A549 (cell line): ENCODE data around the gene C19orf81. TPM values are rescaled to one million over a fixed set of nuclear protein-coding genes. Genes with fewer than 3 reads are reported as not detected.
A peak's percentile ranks its signal among the peaks of the same experiment; 100 is the strongest.

Source experiments
- ATAC-seq, 2 experiments: fragments of 200-7000 bp in 1 of 2; fragments of >200 bp in 1 of 2; cut with Nextera tagmentation in 1 of 2; cut with Tn5 transposase in 1 of 2; 3 replicates each; pipeline versions ENCODE4 v1.8.0 to v1.9.1; 2018 to 2020; ENCODE audit warnings: mild to moderate bottlenecking in 1 of 2, moderate library complexity in 1 of 2
- CTCF ChIA-PET: fragments of 300-600 bp; sonication (Branson Sonifier 250); formaldehyde crosslinking; extraction: SDS; loops from one replicate; lab custom pipeline; 2021; ENCODE audit warnings: antibody characterized with exemption, inconsistent platforms; lab: Yijun Ruan, JAX
- POLR2A ChIA-PET: fragments of 350-600 bp; formaldehyde crosslinking; extraction: SDS; loops from one replicate; lab custom pipeline; 2021; ENCODE audit warnings: antibody characterized with exemption, inconsistent platforms; lab: Yijun Ruan, JAX
- DNase-seq, 2 experiments: peaks; one replicate each; pipeline versions ENCODE4 v3.0.0 to v3.0.0-alpha.2; 2011 to 2016; ENCODE audit warnings: low read depth in 1 of 2, low spot score in 1 of 2
- FAIRE-seq: peaks from 2 replicates; lab custom pipeline; 2011; peaks lifted over from hg19 to GRCh38; lab: Jason Lieb, UNC
- H3K27ac ChIP-seq, 2 experiments: fragments of >200 bp; sonication (Bioruptor Twin); formaldehyde crosslinking; 3 replicates each; pipeline ENCODE4 v1.5.1; 2016 to 2017
- H3K4me1 ChIP-seq: fragments of >200 bp; sonication (Bioruptor Twin); formaldehyde crosslinking; 3 replicates; pipeline ENCODE4 v1.6.1; 2016
- H3K4me2 ChIP-seq: fragments of >200 bp; sonication (Bioruptor Twin); formaldehyde crosslinking; 3 replicates; pipeline ENCODE4 v1.6.1; 2016
- H3K4me3 ChIP-seq: fragments of >200 bp; sonication (Bioruptor Twin); formaldehyde crosslinking; 3 replicates; pipeline ENCODE4 v1.5.1; 2016
- H3K9me3 ChIP-seq: fragments of >200 bp; sonication (Bioruptor Twin); formaldehyde crosslinking; 3 replicates; pipeline ENCODE4 v1.6.1; 2016
- CBX2 ChIP-seq: fragments of 200-600 bp; sonication (generic); IDR thresholded peaks from 2 replicates; pipeline ENCODE4 v1.6.1; 2016; ENCODE audit warnings: low read depth, mild to moderate bottlenecking, borderline replicate concordance
- CHD2 ChIP-seq: fragments of 150-350 bp; IDR thresholded peaks from 2 replicates; pipeline ENCODE4 v1.6.1; 2014; ENCODE audit warnings: low read length; ENCODE audit not compliant: partially characterized antibody
- CTCF ChIP-seq: fragments of >200 bp; sonication (Bioruptor Twin); formaldehyde crosslinking; IDR thresholded peaks from 3 replicates; pipeline ENCODE4 v1.5.1; 2016
- E2F6 ChIP-seq: IDR thresholded peaks from 2 replicates; pipeline ENCODE4 v1.6.1; 2012; ENCODE audit warnings: low read depth, borderline replicate concordance
- EHF ChIP-seq: fragments of 250-450 bp; sonication (Bioruptor Pico); IDR thresholded peaks from 2 replicates; pipeline ENCODE4 v1.5.0; 2020; ENCODE audit warnings: mild to moderate bottlenecking
- EHMT2 ChIP-seq: fragments of 200-600 bp; sonication (generic); IDR thresholded peaks from 2 replicates; pipeline ENCODE4 v1.6.1; 2016; ENCODE audit warnings: antibody characterized with exemption, low read depth, mild to moderate bottlenecking, moderate library complexity
- EP300 ChIP-seq, 2 experiments: fragments of >200 bp; sonication (Bioruptor Twin); formaldehyde crosslinking; IDR thresholded peaks; 2 replicates in 1 of 2; 3 replicates in 1 of 2; pipeline ENCODE4 v1.6.1; 2016 to 2017
- ESRRA ChIP-seq: fragments of 150-350 bp; IDR thresholded peaks from 2 replicates; pipeline ENCODE4 v1.6.1; 2014; ENCODE audit warnings: mild to moderate bottlenecking, low read length, borderline replicate concordance
- FOSB ChIP-seq: fragments of 250-450 bp; sonication (Bioruptor Pico); IDR thresholded peaks from 2 replicates; pipeline ENCODE4 v1.5.0; 2020; ENCODE audit warnings: mild to moderate bottlenecking, moderate library complexity
- FOSL2 ChIP-seq, 2 experiments: fragments of 450-650 bp in 1 of 2; fragments of >200 bp in 1 of 2; sonication (Bioruptor Twin) in 1 of 2; formaldehyde crosslinking; IDR thresholded peaks; 2 replicates each; pipeline versions ENCODE4 v1.5.0 to v1.6.1; 2016 to 2020; ENCODE audit warnings: mild to moderate bottlenecking in 1 of 2, moderate library complexity in 1 of 2
- FOXS1 ChIP-seq: fragments of 250-450 bp; sonication (Bioruptor Pico); IDR thresholded peaks from 2 replicates; pipeline ENCODE4 v1.5.0; 2020; ENCODE audit warnings: mild to moderate bottlenecking, moderate library complexity
- HEYL ChIP-seq: fragments of 250-450 bp; sonication (Bioruptor Pico); IDR thresholded peaks from 2 replicates; pipeline ENCODE4 v1.8.0; 2021; ENCODE audit warnings: mild to moderate bottlenecking, moderate library complexity
- JUN ChIP-seq, 2 experiments: fragments of >200 bp; sonication (Bioruptor Twin); formaldehyde crosslinking; IDR thresholded peaks; 2 replicates in 1 of 2; 3 replicates in 1 of 2; pipeline ENCODE4 v1.6.1; 2016 to 2017
- JUNB ChIP-seq: fragments of >200 bp; sonication (Bioruptor Twin); formaldehyde crosslinking; IDR thresholded peaks from 2 replicates; pipeline ENCODE4 v1.6.1; 2016
- KDM5A ChIP-seq: fragments of 200-600 bp; sonication (generic); IDR thresholded peaks from 2 replicates; pipeline ENCODE4 v1.6.1; 2016; ENCODE audit warnings: antibody characterized with exemption, mild to moderate bottlenecking
- MAX ChIP-seq: IDR thresholded peaks from 2 replicates; pipeline ENCODE4 v1.6.1; 2012
- NFE2L2 ChIP-seq: fragments of 150-350 bp; conservative IDR thresholded peaks from 2 replicates; pipeline ENCODE4 v1.6.1; 2014; ENCODE audit warnings: low read length
- NPAS2 ChIP-seq: fragments of 250-450 bp; sonication (Bioruptor Pico); IDR thresholded peaks from 2 replicates; pipeline ENCODE4 v1.8.0; 2022; ENCODE audit warnings: mild to moderate bottlenecking, moderate library complexity, borderline replicate concordance
- POLR2A ChIP-seq: IDR thresholded peaks from 2 replicates; pipeline ENCODE4 v1.6.1; 2012; ENCODE audit warnings: mild to moderate bottlenecking, low read length
- RAD21 ChIP-seq, 2 experiments: fragments of >200 bp in 1 of 2; sonication (Bioruptor Twin) in 1 of 2; formaldehyde crosslinking in 1 of 2; IDR thresholded peaks in 1 of 2; conservative IDR thresholded peaks in 1 of 2; 2 replicates in 1 of 2; 3 replicates in 1 of 2; pipeline ENCODE4 v1.6.1; 2012 to 2018; ENCODE audit warnings: inconsistent platforms in 1 of 2
- RARB ChIP-seq: fragments of 250-450 bp; sonication (Bioruptor Pico); IDR thresholded peaks from 2 replicates; pipeline ENCODE4 v1.8.0; 2021; ENCODE audit warnings: mild to moderate bottlenecking, moderate library complexity
- RCOR1 ChIP-seq: fragments of 150-350 bp; IDR thresholded peaks from 2 replicates; pipeline ENCODE4 v1.6.1; 2014; ENCODE audit warnings: antibody characterized with exemption, low read length, low read depth
- TP53 ChIP-seq: fragments of 250-450 bp; sonication (Bioruptor Pico); IDR thresholded peaks from 2 replicates; pipeline ENCODE4 v1.5.0; 2021; ENCODE audit warnings: mild to moderate bottlenecking, moderate library complexity
- ZC3H11A ChIP-seq: fragments of 450-650 bp; IDR thresholded peaks from 2 replicates; pipeline ENCODE4 v1.6.1; 2014; ENCODE audit warnings: antibody characterized with exemption, mild to moderate bottlenecking
- ZFP36 ChIP-seq: fragments of 450-650 bp; IDR thresholded peaks from 2 replicates; pipeline ENCODE4 v1.6.1; 2014; ENCODE audit warnings: borderline replicate concordance; ENCODE audit not compliant: partially characterized antibody
- WGBS: methylation state at CpG from one replicate; pipeline ENCODE4 v1.1.6; 2017; ENCODE audit errors: missing lambda C conversion rate; 5-methylcytosine and 5-hydroxymethylcytosine counted together
- polyA plus RNA-seq, 4 experiments: library from polyadenylated mRNA; depleted of rRNA in 3 of 4; stranded (reverse); fragments of >200 nt; fragmentation: RNase III in 1 of 4; extraction: RNeasy Plus Mini Kit Qiagen cat#74134 plus additional on column Dnase treatment in 1 of 4; gene quantifications; 2 replicates in 3 of 4; 3 replicates in 1 of 4; pipeline ENCODE4 v1.2.3, GENCODE V29; 2011 to 2017

Gene C19orf81
- polyA plus RNA-seq, 2 of the 4 experiments (the other 2 are of a cell fraction) = 2.1 to 9.5 TPM

GRCh38 chr19:50688766-50689165, 39.5 kb downstream of the C19orf81 start:
- H3K4me1 ChIP-seq = peaks cover 4% of the 10 kb centered on the region; the same call in 2 of the 3 replicates
- no peaks in the 10 kb centered on the region for H3K9me3 ChIP-seq
- no peak overlapping the region for H3K27ac ChIP-seq
- ATAC-seq (no peak), DNase-seq (no peak), FAIRE-seq (no peak)
- CTCF ChIA-PET = interaction anchor here (1.6 to 5.3 kb wide), 2 partner anchors 20 to 95 kb away, joined by 4 to 24 read pairs; no protein-coding TSS in a partner anchor
- H3K4me3 ChIP-seq = no peak overlapping the region
- no peak overlapping the region for H3K4me2 ChIP-seq
- TF ChIP-seq KDM5A (no peak), FOXS1 (CRISPR knock-in tag) (no peak), NPAS2 (no peak), RAD21 (conservative IDR thresholded peaks at IDR 0.05 in 1 of 2, IDR thresholded peaks at IDR 0.05 in 1 of 2) (no peak), POLR2A (no peak), JUNB (no peak), RARB (CRISPR knock-in tag) (no peak), ZFP36 (no peak), EHF (CRISPR knock-in tag) (no peak), ESRRA (no peak), TP53 (no peak), CTCF (no peak)
- WGBS = 51% methylated on average over 9 of the region's 19 CpGs
- POLR2A ChIA-PET = interaction anchor here (0.7 kb wide), 1 partner anchor 36 kb away, joined by 3 read pairs; no protein-coding TSS in a partner anchor

- CTCF ChIA-PET = interaction anchor here (1.4 to 5.3 kb wide), 4 partner anchors 15 to 153 kb away, joined by 4 to 24 read pairs (median 9); no protein-coding TSS in a partner anchor
- H3K27ac ChIP-seq = no peak overlapping the region
- peaks cover 13% of the 10 kb centered on the region for H3K4me1 ChIP-seq
- no peak overlapping the region for H3K4me2 ChIP-seq
- H3K4me3 ChIP-seq = no peak overlapping the region
- DNase-seq (no peak), FAIRE-seq (no peak), ATAC-seq (peak in 1 of 2 experiments; percentile 9; a peak in 2 of 6 replicates)
- WGBS = 22% methylated on average over 7 of the region's 7 CpGs
- POLR2A ChIA-PET = no interaction called here
- H3K9me3 ChIP-seq = no peaks in the 10 kb centered on the region
- no peak for TF ChIP-seq CBX2
- TF ChIP-seq RAD21 (conservative IDR thresholded peaks at IDR 0.05 in 1 of 2, IDR thresholded peaks at IDR 0.05 in 1 of 2) = no peak
- TF ChIP-seq ZC3H11A = no peak
- no peak for TF ChIP-seq JUN (IDR thresholded peaks at IDR 0.05)
- no peak for TF ChIP-seq HEYL (CRISPR knock-in tag)
- TF ChIP-seq KDM5A = no peak
- no peak for TF ChIP-seq NFE2L2
- no peak for TF ChIP-seq FOSL2 (IDR thresholded peaks at IDR 0.05)
- no peak for TF ChIP-seq FOSL2 (CRISPR knock-in tag; IDR thresholded peaks at IDR 0.05)
- no peak for TF ChIP-seq ESRRA
- TF ChIP-seq TP53 = no peak
- TF ChIP-seq FOSB (CRISPR knock-in tag) = no peak
- no peak for TF ChIP-seq EHF (CRISPR knock-in tag)
- TF ChIP-seq FOXS1 (CRISPR knock-in tag) = no peak
- TF ChIP-seq E2F6 = no peak
- TF ChIP-seq MAX = no peak
- TF ChIP-seq RCOR1 = no peak
- TF ChIP-seq EP300 (IDR thresholded peaks at IDR 0.05) = no peak
- no peak for TF ChIP-seq EHMT2
- no peak for TF ChIP-seq CHD2
Measured at GRCh38 chr19:50690439-50690838, 41.2 kb downstream of the C19orf81 start.
